Choroid plexus epithelial cell (primary cell): ENCODE measurements around the gene PFDN1.

Experiments used
- DNase-seq: peaks from one replicate; pipeline ENCODE4 v3.0.0-alpha.2; 2010; ENCODE audit warnings: low read depth
- H3K4me3 ChIP-seq: 2 replicates; pipeline ENCODE4 v1.5.1; 2011; ENCODE audit warnings: low read depth, mild to moderate bottlenecking, control low read depth, low read length, moderate library complexity
- TF ChIP-seq, protein P1 (sequence below): conservative IDR thresholded peaks from 2 replicates; pipeline ENCODE4 v1.5.1; 2011; ENCODE audit warnings: low read depth, mild to moderate bottlenecking, control low read depth, inconsistent platforms, low read length, moderate library complexity

PFDN1 gene

DNA sequence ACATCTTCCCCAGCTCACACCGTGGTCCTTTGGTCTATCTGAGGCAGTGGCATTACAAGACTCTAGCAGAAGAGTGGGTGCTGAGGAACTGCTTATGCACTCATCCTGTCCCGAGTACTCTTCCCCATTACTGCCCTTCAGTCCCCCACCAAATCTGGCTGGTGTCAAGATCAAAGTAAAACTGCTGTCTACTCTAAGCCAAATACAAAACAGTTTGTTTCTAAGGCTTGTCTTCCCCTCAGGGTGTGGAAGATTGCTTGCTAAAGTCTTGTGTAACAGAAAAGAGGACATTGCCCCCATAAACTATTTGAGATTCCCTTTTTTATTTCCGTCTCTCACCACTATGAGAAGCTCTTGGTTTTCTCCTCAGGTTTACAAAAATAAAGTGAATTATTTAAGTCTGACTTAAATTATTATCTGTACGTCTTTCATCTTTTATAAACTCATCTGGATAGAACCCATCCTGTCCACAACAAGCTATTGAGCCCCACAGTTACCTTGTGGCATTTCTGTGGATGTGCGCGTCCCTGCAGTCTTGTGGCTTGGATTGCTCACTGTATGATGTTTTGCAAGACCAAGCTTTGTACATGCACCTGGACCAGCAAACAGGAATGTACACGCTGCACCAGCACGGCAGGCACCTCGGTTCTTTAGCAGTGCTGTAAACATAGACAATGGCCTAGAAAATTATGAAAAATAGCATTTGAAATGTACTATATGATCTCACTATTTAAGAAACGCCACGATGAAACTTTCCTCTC is 66.9 kb downstream of the PFDN1 start:
- DNase-seq: no peak
- TF ChIP-seq, protein P1, sequence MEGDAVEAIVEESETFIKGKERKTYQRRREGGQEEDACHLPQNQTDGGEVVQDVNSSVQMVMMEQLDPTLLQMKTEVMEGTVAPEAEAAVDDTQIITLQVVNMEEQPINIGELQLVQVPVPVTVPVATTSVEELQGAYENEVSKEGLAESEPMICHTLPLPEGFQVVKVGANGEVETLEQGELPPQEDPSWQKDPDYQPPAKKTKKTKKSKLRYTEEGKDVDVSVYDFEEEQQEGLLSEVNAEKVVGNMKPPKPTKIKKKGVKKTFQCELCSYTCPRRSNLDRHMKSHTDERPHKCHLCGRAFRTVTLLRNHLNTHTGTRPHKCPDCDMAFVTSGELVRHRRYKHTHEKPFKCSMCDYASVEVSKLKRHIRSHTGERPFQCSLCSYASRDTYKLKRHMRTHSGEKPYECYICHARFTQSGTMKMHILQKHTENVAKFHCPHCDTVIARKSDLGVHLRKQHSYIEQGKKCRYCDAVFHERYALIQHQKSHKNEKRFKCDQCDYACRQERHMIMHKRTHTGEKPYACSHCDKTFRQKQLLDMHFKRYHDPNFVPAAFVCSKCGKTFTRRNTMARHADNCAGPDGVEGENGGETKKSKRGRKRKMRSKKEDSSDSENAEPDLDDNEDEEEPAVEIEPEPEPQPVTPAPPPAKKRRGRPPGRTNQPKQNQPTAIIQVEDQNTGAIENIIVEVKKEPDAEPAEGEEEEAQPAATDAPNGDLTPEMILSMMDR: no peak
- no peak overlapping the region for H3K4me3 ChIP-seq

DNA sequence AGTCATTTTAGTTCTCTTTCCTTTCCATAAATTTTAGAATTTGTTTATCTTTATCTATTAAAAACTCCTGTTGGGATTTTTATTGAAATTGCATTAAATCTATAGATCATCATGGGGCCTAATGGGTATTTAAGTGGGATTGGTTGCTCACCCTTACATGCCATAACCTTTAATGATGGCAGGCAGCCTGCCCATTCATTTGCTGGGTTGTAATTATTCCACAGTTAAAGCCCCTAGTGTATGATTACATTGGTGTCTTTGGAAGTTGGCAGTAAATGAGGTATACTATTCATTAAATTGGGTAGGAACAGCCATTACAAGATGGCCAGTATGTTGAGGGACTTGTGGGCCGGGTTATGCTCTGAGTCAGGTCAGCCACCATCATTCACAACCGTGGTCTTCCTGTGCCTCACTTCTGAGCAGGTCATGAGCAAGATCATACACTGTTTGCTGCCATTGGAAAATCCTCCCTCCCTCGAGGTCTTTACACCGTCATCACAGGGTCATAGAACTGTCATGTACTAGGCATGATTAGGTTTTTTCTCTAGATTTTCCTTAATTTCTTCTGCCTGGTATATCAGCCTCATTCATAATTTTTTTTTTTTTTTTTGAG is 68.4 kb downstream of the PFDN1 start:
- no peak for DNase-seq
- TF ChIP-seq, protein P1: no peak
- no peak overlapping the region for H3K4me3 ChIP-seq

DNA sequence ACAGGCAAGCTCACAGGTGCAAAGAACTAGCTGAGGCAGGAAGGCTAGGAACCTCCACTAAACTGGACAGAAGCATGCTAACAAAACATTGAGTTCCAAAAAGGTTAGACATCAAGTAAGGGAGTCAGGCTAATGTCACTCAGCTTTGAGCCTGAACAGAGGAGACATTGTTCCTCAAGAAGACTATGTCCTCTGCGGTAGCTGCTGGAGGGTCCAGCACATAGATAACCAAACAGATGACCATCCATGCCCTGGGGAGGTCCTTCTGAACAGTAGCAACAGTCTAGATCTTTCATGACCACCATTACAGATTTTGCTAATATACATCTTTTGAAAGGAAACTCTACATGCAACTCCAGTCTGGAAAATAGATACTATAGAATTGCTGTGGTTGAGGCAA is 70.2 kb downstream of the PFDN1 start:
- TF ChIP-seq, protein P1: no peak
- DNase-seq: no peak
- no peak overlapping the region for H3K4me3 ChIP-seq

DNA sequence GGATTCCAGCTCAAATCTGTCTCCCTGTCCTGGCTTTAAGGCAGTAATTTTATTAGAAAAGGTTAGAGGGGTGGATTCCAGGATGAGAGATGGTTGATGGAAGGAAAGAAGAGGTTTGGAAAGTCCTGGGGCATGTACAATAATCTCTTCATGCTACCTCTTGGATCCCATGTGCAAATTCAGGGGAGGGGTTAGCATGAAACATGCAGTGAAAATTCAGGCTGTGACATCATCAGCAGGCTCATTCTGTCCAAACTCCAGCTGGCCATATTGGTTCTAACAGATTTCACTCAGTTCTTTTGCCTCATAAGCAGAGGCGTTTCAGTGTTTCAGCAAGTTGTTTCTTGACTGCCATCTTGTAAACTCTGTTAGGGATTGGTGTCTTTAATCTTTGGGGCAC is 72.5 kb downstream of the PFDN1 start:
- H3K4me3 ChIP-seq: no peak overlapping the region
- TF ChIP-seq, protein P1: no peak
- DNase-seq: no peak

DNA sequence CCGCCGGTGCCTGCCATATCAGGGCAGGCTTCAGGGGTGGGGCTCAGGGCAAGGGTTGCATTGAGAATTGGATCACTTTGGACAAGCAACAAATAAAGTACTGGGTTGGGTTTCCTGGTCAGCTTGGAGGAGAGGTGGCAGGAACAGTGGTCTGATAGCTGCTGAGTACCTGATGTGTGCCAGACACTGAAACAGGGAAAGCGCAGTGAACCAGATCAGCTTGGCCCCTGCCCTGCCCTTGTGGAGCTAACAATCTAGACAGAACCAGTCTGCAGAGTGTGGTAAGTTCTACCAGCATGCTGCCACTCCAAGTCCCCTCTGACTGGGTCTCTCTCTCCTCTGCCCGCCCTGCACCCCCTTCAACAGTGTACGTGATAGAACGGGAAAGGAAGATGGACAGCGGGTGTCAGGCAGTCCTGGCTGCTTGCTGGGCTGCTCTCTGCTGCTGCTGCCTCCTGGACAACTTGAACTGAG is 74.5 kb downstream of the PFDN1 start:
- no peak overlapping the region for H3K4me3 ChIP-seq
- no peak for DNase-seq
- TF ChIP-seq, protein P1: no peak

DNA sequence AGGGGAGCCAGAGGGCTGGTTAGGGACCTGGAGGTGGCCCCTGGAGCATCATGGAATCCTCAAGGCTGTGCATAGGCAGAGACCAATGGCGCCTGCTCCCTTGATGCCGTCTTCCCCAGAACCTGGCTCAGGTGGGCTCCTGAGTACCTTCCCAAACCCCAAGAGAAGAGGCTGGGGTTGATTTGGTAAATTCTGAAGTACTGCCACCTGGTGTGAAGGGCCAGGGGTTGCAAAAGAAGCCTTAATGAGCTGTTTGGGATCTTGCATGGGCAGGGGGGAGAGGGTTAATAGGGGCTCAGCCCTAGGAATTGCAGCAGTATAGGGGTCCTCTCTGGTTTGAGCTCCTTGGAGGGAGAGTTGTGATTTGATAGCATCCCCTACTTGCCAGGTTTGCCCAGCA is 75.9 kb downstream of the PFDN1 start:
- TF ChIP-seq, protein P1: peak; percentile 0
- H3K4me3 ChIP-seq: no peak overlapping the region
- no peak for DNase-seq
